Measurements from ENCODE around the gene RHBDD2.
"Not testable (repeated sequence)": the region's sequence is repeated elsewhere in the genome, so short reads cannot be mapped to it uniquely, and the experiment has no call there.

RHBDD2 gene

DNA sequence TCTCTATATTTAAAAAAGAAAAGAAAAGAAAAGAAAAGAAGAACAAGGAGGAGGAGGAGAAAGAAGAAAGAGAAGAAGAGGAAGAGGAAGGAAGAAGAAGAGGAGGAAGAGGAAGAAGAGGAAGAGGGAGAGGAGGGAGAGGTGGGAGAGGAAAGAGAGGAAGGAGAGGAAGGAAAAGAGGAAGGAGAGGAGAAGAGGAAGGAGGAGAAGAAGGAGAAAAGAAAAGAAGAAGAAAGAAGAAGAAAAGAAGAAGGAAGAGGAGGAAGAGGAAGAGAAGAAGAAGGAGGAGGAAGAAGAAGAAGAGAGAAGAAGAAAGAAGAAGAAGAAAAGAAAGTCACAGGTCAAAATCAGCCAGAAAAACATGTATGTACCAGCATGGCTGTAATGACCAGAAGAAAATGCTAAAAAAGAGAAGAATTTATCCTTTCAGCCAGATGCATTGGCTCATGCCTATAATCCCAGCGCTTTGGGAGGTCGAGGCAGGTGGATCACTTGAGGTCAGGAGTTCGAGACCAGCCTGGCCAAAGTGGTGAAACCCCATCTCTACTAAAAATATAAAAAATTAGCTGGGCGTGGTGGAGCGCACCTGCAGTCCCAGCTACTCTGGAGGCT, 30.8 kb downstream of the RHBDD2 start:
- no peak for DNase-seq (ENCODE audit: low read depth)
- TF ChIP-seq, protein P1, sequence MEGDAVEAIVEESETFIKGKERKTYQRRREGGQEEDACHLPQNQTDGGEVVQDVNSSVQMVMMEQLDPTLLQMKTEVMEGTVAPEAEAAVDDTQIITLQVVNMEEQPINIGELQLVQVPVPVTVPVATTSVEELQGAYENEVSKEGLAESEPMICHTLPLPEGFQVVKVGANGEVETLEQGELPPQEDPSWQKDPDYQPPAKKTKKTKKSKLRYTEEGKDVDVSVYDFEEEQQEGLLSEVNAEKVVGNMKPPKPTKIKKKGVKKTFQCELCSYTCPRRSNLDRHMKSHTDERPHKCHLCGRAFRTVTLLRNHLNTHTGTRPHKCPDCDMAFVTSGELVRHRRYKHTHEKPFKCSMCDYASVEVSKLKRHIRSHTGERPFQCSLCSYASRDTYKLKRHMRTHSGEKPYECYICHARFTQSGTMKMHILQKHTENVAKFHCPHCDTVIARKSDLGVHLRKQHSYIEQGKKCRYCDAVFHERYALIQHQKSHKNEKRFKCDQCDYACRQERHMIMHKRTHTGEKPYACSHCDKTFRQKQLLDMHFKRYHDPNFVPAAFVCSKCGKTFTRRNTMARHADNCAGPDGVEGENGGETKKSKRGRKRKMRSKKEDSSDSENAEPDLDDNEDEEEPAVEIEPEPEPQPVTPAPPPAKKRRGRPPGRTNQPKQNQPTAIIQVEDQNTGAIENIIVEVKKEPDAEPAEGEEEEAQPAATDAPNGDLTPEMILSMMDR (conservative IDR thresholded peaks at IDR 0.05; ENCODE audit: low read depth, low read length), result no peak
- no peak overlapping the region for H3K4me3 ChIP-seq (ENCODE audit: low read depth, low read length)

DNA sequence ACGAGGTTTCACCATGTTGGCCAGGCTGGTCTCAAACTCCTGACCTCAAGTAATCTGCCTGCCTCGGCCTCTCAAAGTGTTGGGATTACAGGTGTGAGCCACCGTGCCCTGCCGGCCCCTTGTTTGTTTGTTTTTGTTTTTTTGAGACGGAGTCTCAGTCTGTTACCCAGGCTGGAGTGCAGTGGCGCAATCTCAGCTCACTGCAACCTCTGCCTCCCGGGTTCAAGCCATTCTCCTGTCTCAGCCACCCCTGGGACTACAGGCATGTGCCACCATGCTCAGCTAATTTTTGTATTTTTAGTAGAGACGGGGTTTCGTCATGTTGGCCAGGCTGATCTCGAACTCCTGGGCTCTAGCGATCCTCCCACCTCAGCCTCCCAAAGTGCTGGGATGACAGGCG, 32.4 kb downstream of the RHBDD2 start:
- not testable (repeated sequence) for DNase-seq (ENCODE audit: low read depth); H3K4me3 ChIP-seq (ENCODE audit: low read depth, low read length)

GRCh38 chr7:75913437-75913836, 34.6 kb downstream of the RHBDD2 start:
- no peak overlapping the region for H3K4me3 ChIP-seq (ENCODE audit: low read depth, low read length)
- no peak for DNase-seq (ENCODE audit: low read depth)
- TF ChIP-seq, protein P1 (conservative IDR thresholded peaks at IDR 0.05; ENCODE audit: low read depth, low read length), result no peak

DNA sequence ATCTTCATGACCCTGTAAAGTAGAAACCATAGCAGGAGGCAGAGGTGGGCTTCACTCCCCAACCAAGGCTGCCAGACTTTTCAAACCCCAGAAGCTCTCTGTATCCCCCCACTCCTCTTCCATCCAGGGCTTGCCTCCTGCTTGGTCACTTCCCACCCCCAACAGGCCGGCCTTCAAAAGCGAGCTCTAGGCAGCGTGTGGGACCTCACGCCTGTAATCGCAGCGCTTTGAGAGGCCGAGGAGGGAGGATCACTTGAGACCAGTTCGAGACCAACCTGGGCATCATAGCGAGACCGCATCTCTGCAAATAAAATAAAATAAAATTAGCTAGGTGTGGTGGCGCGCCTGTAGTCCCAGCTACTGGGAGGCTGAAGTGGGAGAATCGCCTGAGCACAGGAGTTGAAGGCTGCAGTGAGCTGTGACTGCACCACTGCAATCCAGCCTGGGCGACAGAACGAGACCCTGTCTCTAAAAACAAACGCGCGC, 35.4 kb downstream of the RHBDD2 start:
- TF ChIP-seq, protein P1 (conservative IDR thresholded peaks at IDR 0.05; ENCODE audit: low read depth, low read length), result no peak
- H3K4me3 ChIP-seq (ENCODE audit: low read depth, low read length), result peak overlapping the region; percentile 89
- DNase-seq (ENCODE audit: low read depth), result no peak

- peak within 1 kb of the TSS; percentile 89 for H3K4me3 ChIP-seq (ENCODE audit: low read depth, low read length)
- DNase-seq (ENCODE audit: low read depth), result peak; percentile 93
- TF ChIP-seq, protein P1 (conservative IDR thresholded peaks at IDR 0.05; ENCODE audit: low read depth, low read length), result no peak
These were observed 36.0 kb downstream of the RHBDD2 start, which contains the start of gene POR for GRCh38 chr7:75914655-75915415. TSS of gene POR (plus strand) at chr7:75915155. CDS start at chr7:75954002, 38,847 bp downstream.

- TF ChIP-seq, protein P1 (conservative IDR thresholded peaks at IDR 0.05; ENCODE audit: low read depth, low read length), result no peak
- peak overlapping the region; percentile 89 for H3K4me3 ChIP-seq (ENCODE audit: low read depth, low read length)
- peak; percentile 52 for DNase-seq (ENCODE audit: low read depth)
These were observed 36.8 kb downstream of the RHBDD2 start for GRCh38 chr7:75915416-75916156.

GRCh38 chr7:75916259-75916658, 37.4 kb downstream of the RHBDD2 start:
- TF ChIP-seq, protein P1 (conservative IDR thresholded peaks at IDR 0.05; ENCODE audit: low read depth, low read length), result no peak
- no peak for DNase-seq (ENCODE audit: low read depth)
- peak overlapping the region; percentile 89 for H3K4me3 ChIP-seq (ENCODE audit: low read depth, low read length)
